ENCODE measurements around the gene FAM209B. TPM values are rescaled to one million over a fixed set of nuclear protein-coding genes. Genes with fewer than 3 reads are reported as not detected.

FAM209B gene
- total and polyA plus RNA-seq, 8 donors = 0.75 to 0.78 TPM; not detected in 6

GRCh38 chr20:56503916-56504315 is 29.1 kb upstream of the FAM209B start:
- no peak for DNase-seq
- Histone ChIP-seq H3K4me1 (no peaks in the 10 kb centered on the region), H3K36me3 (peaks cover 0 to 50% (median 44%) of the 10 kb centered on the region in 4 donors), H3K27me3 (no peaks in the 10 kb centered on the region), H3K9me3 (no peaks in the 10 kb centered on the region), H3K27ac (no peak overlapping the region), H3K4me3 (no peak overlapping the region)
- intact Hi-C loops (cut with DNase I; ENCODE audit: low total_unique reads) = no loop called here
- 92 to 100% (median 94%) methylated on average over 4 to 8 of the region's 8 CpGs for WGBS, 5 donors
- no peak for TF ChIP-seq EP300 (IDR thresholded peaks at IDR 0.05)
- TF ChIP-seq CTCF (IDR thresholded peaks at IDR 0.05) = no peak
- TF ChIP-seq POLR2AphosphoS5 (IDR thresholded peaks at IDR 0.05) = no peak
- TF ChIP-seq POLR2A (IDR thresholded peaks at IDR 0.05) = no peak

DNA sequence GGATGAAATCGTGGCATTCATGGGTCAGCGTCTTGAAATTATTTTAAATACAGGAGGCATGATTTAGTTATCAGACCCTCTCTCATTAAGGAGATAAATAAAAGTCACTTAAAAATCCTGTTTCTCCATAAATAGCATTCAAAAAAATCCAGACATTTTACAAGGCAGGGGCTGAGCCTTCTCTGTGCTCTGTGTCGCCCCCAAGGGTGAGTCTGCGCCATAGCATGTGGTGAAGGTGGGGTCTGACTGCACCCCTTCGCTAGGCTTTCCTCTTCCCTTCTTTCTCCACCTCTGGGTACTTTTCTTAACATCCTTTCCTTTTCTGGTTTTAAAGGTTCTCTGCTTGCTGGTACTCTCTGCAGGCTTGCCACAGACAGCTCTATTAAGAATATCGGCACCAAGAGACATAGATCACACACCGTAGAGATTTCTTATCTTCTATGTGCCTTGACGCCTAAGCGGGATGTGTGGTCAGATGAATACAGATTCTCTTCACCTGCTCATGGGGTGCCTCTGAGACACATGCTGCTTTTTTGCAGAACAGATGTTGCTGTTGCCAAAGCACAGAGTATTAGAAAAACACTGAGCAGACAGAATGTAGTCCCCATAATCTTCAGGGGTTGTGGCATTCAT is 28.6 kb upstream of the FAM209B start:
- Histone ChIP-seq H3K4me3 (no peak overlapping the region), H3K4me1 (no peaks in the 10 kb centered on the region), H3K9me3 (no peaks in the 10 kb centered on the region), H3K27me3 (no peaks in the 10 kb centered on the region), H3K27ac (no peak overlapping the region), H3K36me3 (peaks cover 0 to 50% (median 44%) of the 10 kb centered on the region in 4 donors)
- 87 to 92% (median 90%) methylated on average over 9 of the region's 9 CpGs for WGBS, 5 donors
- TF ChIP-seq EP300 (IDR thresholded peaks at IDR 0.05) = no peak
- TF ChIP-seq POLR2A (IDR thresholded peaks at IDR 0.05) = no peak
- TF ChIP-seq POLR2AphosphoS5 (IDR thresholded peaks at IDR 0.05) = no peak
- TF ChIP-seq CTCF (IDR thresholded peaks at IDR 0.05) = no peak
- DNase-seq = no peak
- intact Hi-C loops (cut with DNase I; ENCODE audit: low total_unique reads) = no loop called here

DNA sequence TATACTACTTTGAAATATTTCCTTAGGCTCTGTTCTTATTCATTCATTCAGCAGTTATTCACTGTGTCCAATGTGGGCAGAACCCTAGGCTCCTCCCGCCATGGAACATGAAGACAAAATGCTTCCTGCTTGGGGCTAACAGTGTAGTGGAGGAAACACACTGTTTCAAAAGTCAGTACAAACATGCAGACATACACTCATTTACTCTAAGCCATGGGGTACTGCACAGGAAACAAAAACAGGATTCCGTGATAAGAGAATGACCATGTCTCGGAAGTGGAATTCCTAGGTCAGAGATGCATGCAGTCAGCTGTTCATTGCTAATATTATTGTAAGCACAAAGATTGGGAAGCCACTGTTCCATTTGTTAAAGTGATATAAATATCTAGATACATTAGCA is 26.9 kb upstream of the FAM209B start:
- intact Hi-C loops (cut with DNase I; ENCODE audit: low total_unique reads) = no loop called here
- TF ChIP-seq POLR2AphosphoS5 (IDR thresholded peaks at IDR 0.05) (no peak), POLR2A (IDR thresholded peaks at IDR 0.05) (no peak), EP300 (IDR thresholded peaks at IDR 0.05) (no peak), CTCF (IDR thresholded peaks at IDR 0.05) (no peak)
- no peaks in the 10 kb centered on the region for H3K9me3 ChIP-seq
- DNase-seq = no peak
- no peaks in the 10 kb centered on the region for H3K27me3 ChIP-seq
- 58 to 71% (median 61%) methylated on average over 3 of the region's 3 CpGs for WGBS, 5 donors
- peaks cover 0 to 39% (median 31%) of the 10 kb centered on the region in 4 donors for H3K36me3 ChIP-seq
- H3K27ac ChIP-seq = no peak overlapping the region
- H3K4me3 ChIP-seq = no peak overlapping the region
- no peaks in the 10 kb centered on the region for H3K4me1 ChIP-seq

DNA sequence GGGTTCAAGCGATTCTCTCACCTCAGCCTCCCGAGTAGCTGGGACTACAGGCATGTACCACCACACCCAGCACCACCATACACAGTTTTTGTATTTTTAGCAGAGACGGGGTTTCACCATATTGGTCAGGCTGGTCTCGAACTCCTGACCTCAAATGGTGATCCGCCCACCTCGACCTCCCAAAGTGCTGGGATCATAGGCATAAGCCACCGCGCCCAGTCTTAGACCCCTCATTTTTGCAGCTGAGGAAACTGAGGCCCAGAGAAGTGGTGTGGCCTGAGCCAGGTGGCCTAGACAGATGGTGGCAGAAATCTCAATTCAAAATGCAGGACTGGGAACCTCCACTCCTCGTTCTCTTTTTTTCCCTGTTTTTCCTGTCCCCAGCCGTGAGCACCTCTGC is 21.1 kb upstream of the FAM209B start:
- WGBS, 5 donors = 95 to 97% (median 97%) methylated on average over 10 of the region's 10 CpGs
- H3K4me1 ChIP-seq = peaks cover 0 to 18% (median 0%) of the 10 kb centered on the region in 4 donors
- intact Hi-C loops (cut with DNase I; ENCODE audit: low total_unique reads) = no loop called here
- H3K36me3 ChIP-seq = peaks cover 10 to 64% (median 59%) of the 10 kb centered on the region in 4 donors
- no peaks in the 10 kb centered on the region for H3K9me3 ChIP-seq
- TF ChIP-seq CTCF (IDR thresholded peaks at IDR 0.05) = no peak
- H3K27me3 ChIP-seq = no peaks in the 10 kb centered on the region
- no peak overlapping the region for H3K27ac ChIP-seq
- DNase-seq = no peak
- no peak overlapping the region for H3K4me3 ChIP-seq

Measured in stomach (tissue), 9 donors.